ENCODE data around the gene TLE6. TPM values are rescaled to one million over a fixed set of nuclear protein-coding genes. Genes with fewer than 3 reads are reported as not detected.

Gene TLE6
- polyA plus RNA-seq, 1 donor from 2014 or later, result 5.7 TPM

- Histone ChIP-seq H3K27me3 (ENCODE audit: insufficient read depth, low read depth, low read length) (peaks cover 80% of the 10 kb centered on the region), H3K9me2 (ENCODE audit: insufficient read depth, low read length) (no peaks in the 10 kb centered on the region), H3K27ac (ENCODE audit: low read length) (no peak overlapping the region), H3F3A (ENCODE audit: insufficient read depth, low read length, poor library complexity, severe bottlenecking) (no peaks in the 10 kb centered on the region), H3K79me2 (replicated peaks; ENCODE audit: insufficient read depth, low read length) (no peaks in the 10 kb centered on the region), H3K36me3 (ENCODE audit: insufficient read depth, low read length) (no peaks in the 10 kb centered on the region), H3K9ac (ENCODE audit: low read length) (no peak overlapping the region), H3K9me3 (ENCODE audit: low read length) (no peaks in the 10 kb centered on the region), H3K4me2 (ENCODE audit: low read length) (no peak overlapping the region), H4K20me1 (ENCODE audit: insufficient read depth) (no peaks in the 10 kb centered on the region), H2AFZ (ENCODE audit: low read depth, low read length) (no peak overlapping the region), H3K4me3 (ENCODE audit: low read length) (no peak overlapping the region)
- TF ChIP-seq SMC3 (conservative IDR thresholded peaks at IDR 0.05; ENCODE audit: poor library complexity) (no peak), CTCF (IDR thresholded peaks at IDR 0.05; ENCODE audit: poor library complexity, severe bottlenecking) (no peak), TAF1 (IDR thresholded peaks at IDR 0.05; ENCODE audit: low read depth) (no peak), EZH2 (IDR thresholded peaks at IDR 0.05; ENCODE audit: borderline replicate concordance, insufficient read depth, low read length, poor library complexity, severe bottlenecking) (no peak), REST (IDR thresholded peaks at IDR 0.05; ENCODE audit: borderline replicate concordance) (no peak), EP300 (conservative IDR thresholded peaks at IDR 0.05; ENCODE audit: poor library complexity, severe bottlenecking) (no peak), MXI1 (conservative IDR thresholded peaks at IDR 0.05; ENCODE audit: poor library complexity, severe bottlenecking) (no peak), RAD21 (conservative IDR thresholded peaks at IDR 0.05) (no peak), POLR2AphosphoS5 (IDR thresholded peaks at IDR 0.05) (no peak)
These were observed 1.4 kb downstream of the TLE6 start for GRCh38 chr19:2978772-2979171.

GRCh38 chr19:2981898-2982297, 4.5 kb downstream of the TLE6 start:
- Histone ChIP-seq H3K4me3 (ENCODE audit: low read length) (no peak overlapping the region), H3K9ac (ENCODE audit: low read length) (no peak overlapping the region), H3K9me3 (ENCODE audit: low read length) (no peaks in the 10 kb centered on the region), H3K36me3 (ENCODE audit: insufficient read depth, low read length) (no peaks in the 10 kb centered on the region), H4K20me1 (ENCODE audit: insufficient read depth) (no peaks in the 10 kb centered on the region), H3K79me2 (replicated peaks; ENCODE audit: insufficient read depth, low read length) (no peaks in the 10 kb centered on the region), H3F3A (ENCODE audit: insufficient read depth, low read length, poor library complexity, severe bottlenecking) (no peaks in the 10 kb centered on the region), H3K9me2 (ENCODE audit: insufficient read depth, low read length) (no peaks in the 10 kb centered on the region), H3K4me2 (ENCODE audit: low read length) (no peak overlapping the region), H3K27ac (ENCODE audit: low read length) (no peak overlapping the region), H2AFZ (ENCODE audit: low read depth, low read length) (no peak overlapping the region), H3K27me3 (ENCODE audit: insufficient read depth, low read depth, low read length) (peaks cover 53% of the 10 kb centered on the region)
- TF ChIP-seq RAD21 (conservative IDR thresholded peaks at IDR 0.05), result no peak
- TF ChIP-seq REST (IDR thresholded peaks at IDR 0.05; ENCODE audit: borderline replicate concordance), result no peak
- no peak for TF ChIP-seq CTCF (IDR thresholded peaks at IDR 0.05; ENCODE audit: poor library complexity, severe bottlenecking)
- no peak for TF ChIP-seq EP300 (conservative IDR thresholded peaks at IDR 0.05; ENCODE audit: poor library complexity, severe bottlenecking)
- TF ChIP-seq SMC3 (conservative IDR thresholded peaks at IDR 0.05; ENCODE audit: poor library complexity), result no peak
- no peak for TF ChIP-seq EZH2 (IDR thresholded peaks at IDR 0.05; ENCODE audit: borderline replicate concordance, insufficient read depth, low read length, poor library complexity, severe bottlenecking)
- no peak for TF ChIP-seq POLR2AphosphoS5 (IDR thresholded peaks at IDR 0.05)
- TF ChIP-seq MXI1 (conservative IDR thresholded peaks at IDR 0.05; ENCODE audit: poor library complexity, severe bottlenecking), result no peak
- no peak for TF ChIP-seq TAF1 (IDR thresholded peaks at IDR 0.05; ENCODE audit: low read depth)
